Endothelial cell of umbilical vein (primary cell): ENCODE results near the gene ADSL. TPM values are rescaled to one million over a fixed set of nuclear protein-coding genes. Genes with fewer than 3 reads are reported as not detected.

Experiments
- BruUV-seq: library from RNA; stranded (reverse); fragments of 400-500 nt; replicated peaks from 2 replicates; lab custom pipeline; 2021; lab: Mats Ljungman, UMichigan
- CTCF ChIA-PET: fragments of 300-600, 350-600 bp; sonication (Branson Sonifier 250); formaldehyde crosslinking; loops from one replicate; lab custom pipeline; 2021; ENCODE audit warnings: antibody characterized with exemption, inconsistent platforms; lab: Charles Lee
- POLR2A ChIA-PET: fragments of 300-600, 350-600 bp; sonication (Branson Sonifier 250); formaldehyde crosslinking; loops from one replicate; lab custom pipeline; 2021; ENCODE audit warnings: antibody characterized with exemption, inconsistent platforms; lab: Charles Lee
- DNase-seq: peaks from one replicate; pipeline ENCODE4 v3.0.0-alpha.2; 2011; ENCODE audit warnings: low read depth, low spot score
- FAIRE-seq: peaks from 2 replicates; lab custom pipeline; 2011; peaks lifted over from hg19 to GRCh38; lab: Jason Lieb, UNC
- H2AFZ ChIP-seq: 2 replicates; pipeline ENCODE4 v1.6.0; 2012; ENCODE audit warnings: low read depth, low read length, control low read depth, inconsistent platforms
- H3K27ac ChIP-seq: 2 replicates; pipeline ENCODE4 v1.5.1; 2011; ENCODE audit warnings: low read depth, mild to moderate bottlenecking, control low read depth, low read length, moderate library complexity; ENCODE audit not compliant: insufficient read depth
- H3K27me3 ChIP-seq, 2 experiments: 2 replicates each; pipeline versions ENCODE4 v1.6.0 to v1.6.1; 2011; ENCODE audit warnings: low read length in 2 of 2, mixed read lengths in 1 of 2; ENCODE audit not compliant: control insufficient read depth in 2 of 2, insufficient read depth in 2 of 2
- H3K36me3 ChIP-seq, 2 experiments: 2 replicates in 1 of 2; 3 replicates in 1 of 2; pipeline ENCODE4 v1.5.1; 2011; ENCODE audit warnings: low read length in 2 of 2, mild to moderate bottlenecking in 1 of 2, moderate library complexity in 1 of 2; ENCODE audit not compliant: control insufficient read depth in 2 of 2, insufficient read depth in 2 of 2; ENCODE audit errors: extremely low read depth in 1 of 2
- H3K4me1 ChIP-seq: 3 replicates; pipeline ENCODE4 v1.5.1; 2011; ENCODE audit warnings: mild to moderate bottlenecking, low read length; ENCODE audit not compliant: control insufficient read depth, insufficient read depth; ENCODE audit errors: extremely low read depth
- H3K4me2 ChIP-seq: 2 replicates; pipeline ENCODE4 v1.6.1; 2011; ENCODE audit warnings: low read length, control low read depth, mixed read lengths; ENCODE audit not compliant: insufficient read depth
- H3K4me3 ChIP-seq, 3 experiments: fragments of 200-600 bp in 1 of 3; sonication (generic), shearing (Covaris generic) in 1 of 3; replicated peaks in 1 of 3; 2 replicates each; pipeline ENCODE4 v1.5.1; 2011 to 2016; ENCODE audit warnings: control low read depth in 3 of 3, low read length in 3 of 3, mild to moderate bottlenecking in 2 of 3, inconsistent platforms in 1 of 3, low read depth in 1 of 3, moderate library complexity in 1 of 3; ENCODE audit not compliant: insufficient read depth in 1 of 3
- H3K79me2 ChIP-seq: 2 replicates; pipeline ENCODE4 v1.6.0; 2012; ENCODE audit warnings: low read length, inconsistent platforms; ENCODE audit not compliant: control insufficient read depth, insufficient read depth
- H3K9ac ChIP-seq: replicated peaks from 2 replicates; pipeline ENCODE3; 2011; ENCODE audit warnings: low read length, control low read depth; ENCODE audit not compliant: insufficient read depth; ENCODE audit errors: extremely low read depth
- H3K9me1 ChIP-seq: replicated peaks from 3 replicates; pipeline ENCODE4 v1.6.0; 2011; ENCODE audit warnings: mild to moderate bottlenecking, low read length; ENCODE audit not compliant: control insufficient read depth, insufficient read depth; ENCODE audit errors: extremely low read depth
- H3K9me3 ChIP-seq: replicated peaks from 2 replicates; pipeline ENCODE4 v1.5.1; 2012; ENCODE audit warnings: low read length, inconsistent platforms; ENCODE audit not compliant: control insufficient read depth, insufficient read depth
- H4K20me1 ChIP-seq: replicated peaks from 2 replicates; pipeline ENCODE3; 2011; ENCODE audit warnings: mild to moderate bottlenecking, low read length; ENCODE audit not compliant: control insufficient read depth, insufficient read depth; ENCODE audit errors: extremely low read depth
- CTCF ChIP-seq, 2 donors: IDR thresholded peaks; 1 replicate in 1 of 2; 2 replicates in 1 of 2; pipeline ENCODE4 v1.5.1; 2011; ENCODE audit warnings: low read length in 2 of 2, mild to moderate bottlenecking in 2 of 2, moderate library complexity in 2 of 2, control low read depth in 1 of 2, inconsistent platforms in 1 of 2, low read depth in 1 of 2; ENCODE audit not compliant: insufficient read depth in 1 of 2; ENCODE audit errors: extremely low read depth in 1 of 2
- EZH2 ChIP-seq: IDR thresholded peaks from 2 replicates; pipeline ENCODE4 v1.6.1; 2012; ENCODE audit warnings: borderline replicate concordance, low read depth, mild to moderate bottlenecking, moderate library complexity, low read length, inconsistent platforms; ENCODE audit not compliant: severe bottlenecking
- FOS ChIP-seq: IDR thresholded peaks from 2 replicates; pipeline ENCODE4 v1.6.1; 2011; ENCODE audit warnings: mild to moderate bottlenecking, low read length, moderate library complexity, borderline replicate concordance; ENCODE audit not compliant: insufficient read depth
- GATA2 ChIP-seq: IDR thresholded peaks from 2 replicates; pipeline ENCODE4 v1.7.0; 2011; ENCODE audit warnings: low read depth, mild to moderate bottlenecking, moderate library complexity, mixed read lengths, low read length; ENCODE audit not compliant: insufficient read length, insufficient read depth
- JUN ChIP-seq: IDR thresholded peaks from 2 replicates; pipeline ENCODE4 v1.6.1; 2011; ENCODE audit warnings: borderline replicate concordance, low read depth; ENCODE audit not compliant: insufficient read length, insufficient read depth
- MYC ChIP-seq: IDR thresholded peaks from one replicate; pipeline ENCODE4 v1.6.1; 2011; ENCODE audit warnings: mild to moderate bottlenecking, low read depth, low read length
- POLR2A ChIP-seq: IDR thresholded peaks from 2 replicates; pipeline ENCODE4 v1.6.1; 2012; ENCODE audit warnings: low read depth, mild to moderate bottlenecking, control low read depth, low read length
- POLR2AphosphoS5 ChIP-seq: IDR thresholded peaks from 2 replicates; pipeline ENCODE4 v1.6.1; 2012; ENCODE audit warnings: low read depth, mild to moderate bottlenecking, control low read depth, low read length, moderate library complexity; ENCODE audit not compliant: insufficient read depth
- dilution Hi-C: fragments of 300-500 bp; cut with MboI; formaldehyde crosslinking; loops from one replicate; pipeline ENCODE4 v1.15.0; 2019; ENCODE audit warnings: low sequenced_read_pairs; ENCODE audit not compliant: extremely low pct_ligation_motif_present
- intact Hi-C: fragments of 100-400 bp; cut with micrococcal nuclease; formaldehyde crosslinking; loops from one replicate; pipeline ENCODE4 v1.10.0; 2022
- polyA plus RNA-seq, 4 experiments: library from polyadenylated mRNA; depleted of rRNA in 3 of 4; stranded (reverse) in 3 of 4; unstranded in 1 of 4; fragments of >200 nt; gene quantifications; 2 replicates each; pipeline versions ENCODE4 v1.2.1 to v1.2.3, GENCODE V29; 2011 to 2012; ENCODE audit warnings: missing spikeins in 1 of 4
- total RNA-seq: library from RNA; stranded (reverse); gene quantifications from 2 replicates; pipeline ENCODE4 v1.2.3, GENCODE V29; 2021
- TF ChIP-seq, protein P1 (sequence below): IDR thresholded peaks from 2 replicates; pipeline ENCODE4 v1.6.1; 2011; ENCODE audit not compliant: insufficient read depth, insufficient read length

ADSL gene
- total and polyA plus RNA-seq, 2 donors (not counting 3 experiments of a cell fraction or from before 2014, with no cell fraction given), result 103 to 141 TPM

DNA sequence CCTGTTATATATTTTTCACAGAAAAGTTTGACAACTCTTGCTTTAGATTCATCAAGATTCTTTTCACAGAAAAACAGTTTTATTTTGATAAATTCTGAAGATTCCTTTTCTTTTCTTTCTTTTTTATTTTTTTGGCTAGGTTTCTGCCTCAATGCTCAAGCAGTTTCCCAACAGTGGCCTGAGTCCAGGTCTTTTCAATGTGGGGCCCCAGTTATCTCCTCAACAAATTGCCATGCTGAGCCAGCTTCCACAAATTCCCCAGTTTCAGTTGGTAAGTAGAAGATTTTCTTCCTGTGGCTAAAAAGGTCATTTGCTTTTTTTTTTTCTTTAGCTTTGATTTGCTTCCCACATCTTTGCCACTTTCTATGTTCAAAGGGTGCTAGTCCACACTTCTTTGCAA is 46.0 kb upstream of the ADSL start:
- H3K9me3 ChIP-seq, result no peaks in the 10 kb centered on the region
- no peak for TF ChIP-seq EZH2
- no peak for TF ChIP-seq GATA2
- TF ChIP-seq JUN, result no peak
- TF ChIP-seq MYC, result no peak
- no peak overlapping the region for H2AFZ ChIP-seq
- no peak overlapping the region for H3K4me3 ChIP-seq
- peaks cover 5% of the 10 kb centered on the region for H3K4me1 ChIP-seq
- H3K27ac ChIP-seq, result no peak overlapping the region
- peaks cover 9 to 10% of the 10 kb centered on the region in 2 experiments for H3K36me3 ChIP-seq
- DNase-seq (no peak), FAIRE-seq (no peak)
- H3K9ac ChIP-seq, result no peak overlapping the region
- H3K9me1 ChIP-seq, result no peaks in the 10 kb centered on the region
- no peak overlapping the region for H3K4me2 ChIP-seq
- dilution Hi-C loops (no loop called here), intact Hi-C loops (no loop called here)
- ChIA-PET POLR2A (no interaction called here), CTCF (interaction anchor here (1.0 kb wide), 1 partner anchor 256 kb away, joined by 3 read pairs; no protein-coding TSS in a partner anchor)
- no peaks in the 10 kb centered on the region for H3K27me3 ChIP-seq
- no TSS peak for BruUV-seq
- no peaks in the 10 kb centered on the region for H3K79me2 ChIP-seq
- H4K20me1 ChIP-seq, result no peaks in the 10 kb centered on the region

DNA sequence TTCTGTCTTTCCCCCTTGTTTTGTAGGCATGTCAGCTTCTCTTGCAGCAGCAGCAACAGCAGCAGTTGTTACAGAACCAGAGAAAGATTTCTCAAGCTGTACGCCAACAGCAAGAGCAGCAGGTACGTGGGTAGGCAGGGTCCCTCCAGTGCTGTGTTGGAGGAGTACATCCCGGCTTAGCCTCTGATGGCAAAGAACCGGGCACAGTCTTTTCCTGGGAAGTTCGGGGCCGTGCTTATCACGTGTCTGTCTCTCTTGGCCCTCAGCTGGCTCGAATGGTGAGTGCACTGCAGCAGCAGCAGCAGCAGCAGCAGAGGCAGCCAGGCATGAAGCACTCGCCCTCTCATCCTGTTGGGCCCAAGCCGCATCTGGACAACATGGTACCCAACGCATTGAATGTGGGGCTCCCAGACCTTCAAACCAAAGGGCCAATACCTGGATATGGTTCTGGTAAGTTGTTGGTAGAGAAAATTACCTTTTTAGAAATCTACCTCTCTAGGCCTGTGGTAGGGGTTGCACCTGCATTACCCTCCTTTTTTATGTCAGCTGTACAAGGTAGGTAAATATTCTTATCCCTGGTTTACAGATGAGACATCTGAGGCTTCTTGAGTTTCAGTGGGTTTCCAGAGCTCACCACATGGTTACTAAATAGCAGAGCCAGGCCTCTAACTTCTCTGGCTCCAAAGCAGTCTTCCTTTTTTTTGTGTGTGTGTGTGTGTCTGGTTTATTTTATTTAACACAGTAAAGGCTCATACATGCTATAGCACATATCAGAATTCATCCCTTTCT is 45.2 kb upstream of the ADSL start:
- CTCF ChIA-PET, result interaction anchor here (1.0 kb wide), 1 partner anchor 257 kb away, joined by 3 read pairs; no protein-coding TSS in a partner anchor
- no peaks in the 10 kb centered on the region for H3K9me3 ChIP-seq
- POLR2A ChIA-PET, result no interaction called here
- no peaks in the 10 kb centered on the region for H3K79me2 ChIP-seq
- H3K4me1 ChIP-seq, result peaks cover 5% of the 10 kb centered on the region
- no peak overlapping the region for H3K4me2 ChIP-seq
- no peak overlapping the region for H3K27ac ChIP-seq
- no peak for FAIRE-seq
- no peak overlapping the region for H3K9ac ChIP-seq
- intact Hi-C loops (no loop called here), dilution Hi-C loops (no loop called here)
- no peak overlapping the region for H2AFZ ChIP-seq
- H3K27me3 ChIP-seq, result no peaks in the 10 kb centered on the region
- H4K20me1 ChIP-seq, result no peaks in the 10 kb centered on the region
- peaks cover 9 to 10% of the 10 kb centered on the region in 2 experiments for H3K36me3 ChIP-seq
- BruUV-seq, result no TSS peak
- no peak for DNase-seq
- H3K4me3 ChIP-seq, result no peak overlapping the region
- TF ChIP-seq, protein P1, sequence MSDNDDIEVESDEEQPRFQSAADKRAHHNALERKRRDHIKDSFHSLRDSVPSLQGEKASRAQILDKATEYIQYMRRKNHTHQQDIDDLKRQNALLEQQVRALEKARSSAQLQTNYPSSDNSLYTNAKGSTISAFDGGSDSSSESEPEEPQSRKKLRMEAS, result no peak
- TF ChIP-seq FOS, result no peak
- no peak for TF ChIP-seq POLR2A
- TF ChIP-seq EZH2, result no peak
- TF ChIP-seq GATA2, result no peak
- no peak for TF ChIP-seq POLR2AphosphoS5
- no peak for TF ChIP-seq MYC
- no peak for TF ChIP-seq CTCF (IDR thresholded peaks at IDR 0.05; ENCODE audit: extremely low read depth in 1 of 2, insufficient read depth in 1 of 2, low read depth in 1 of 2, low read length in 2 of 2)
- no peak for TF ChIP-seq JUN
- H3K9me1 ChIP-seq, result no peaks in the 10 kb centered on the region
